GM12878 (cell line): Measurements from ENCODE around the gene ITPKB. TPM values are rescaled to one million over a fixed set of nuclear protein-coding genes. Genes with fewer than 3 reads are reported as not detected.

Source experiments
- ATAC-seq: fragments of 200-7000 bp; cut with Tn5 transposase; 3 replicates; pipeline ENCODE4 v1.9.1; 2020; ENCODE audit warnings: mild to moderate bottlenecking, moderate library complexity
- BruUV-seq: library from RNA; stranded (reverse); fragments of 400-500 nt; replicated peaks from 2 replicates; lab custom pipeline; 2021; lab: Mats Ljungman, UMichigan
- CTCF ChIA-PET: fragments of 300-600 bp; sonication (Branson Sonifier 250); formaldehyde crosslinking; extraction: SDS; loops from one replicate; lab custom pipeline; 2021; ENCODE audit warnings: inconsistent platforms; lab: Yijun Ruan, JAX
- POLR2A ChIA-PET: fragments of 350-600 bp; formaldehyde crosslinking; extraction: SDS; loops from one replicate; lab custom pipeline; 2021; ENCODE audit warnings: inconsistent platforms; lab: Charles Lee
- RAD21 ChIA-PET: fragments of 300-600 bp; sonication (Branson Sonifier 250); formaldehyde crosslinking; loops from one replicate; lab custom pipeline; 2023; ENCODE audit warnings: antibody characterized with exemption; ENCODE audit not compliant: unreplicated experiment; lab: Charles Lee
- SMC1A ChIA-PET: fragments of 300-600 bp; sonication (Branson Sonifier 250); formaldehyde crosslinking; loops from one replicate; lab custom pipeline; 2023; ENCODE audit not compliant: unreplicated experiment, uncharacterized antibody; lab: Charles Lee
- DNase-seq: peaks from one replicate; pipeline ENCODE4 v3.0.0-alpha.2; 2011; ENCODE audit warnings: low read depth, low spot score
- FAIRE-seq: peaks from 3 replicates; lab custom pipeline; 2011; peaks lifted over from hg19 to GRCh38; lab: Jason Lieb, UNC
- H2AFZ ChIP-seq: 2 replicates; pipeline ENCODE4 v1.6.0; 2011; ENCODE audit warnings: low read depth, low read length, control low read depth; ENCODE audit not compliant: control insufficient read depth
- H3K27ac ChIP-seq: 2 replicates; pipeline ENCODE4 v1.5.1; 2011; ENCODE audit warnings: control low read depth; ENCODE audit not compliant: control insufficient read depth, insufficient read depth
- H3K27me3 ChIP-seq, 2 experiments: replicated peaks in 1 of 2; 2 replicates each; pipeline versions ENCODE4 v1.6.0 to v1.6.1; 2011; ENCODE audit warnings: low read length in 1 of 2; ENCODE audit not compliant: control insufficient read depth in 2 of 2, insufficient read depth in 2 of 2
- H3K36me3 ChIP-seq, 2 experiments: 2 replicates each; pipeline ENCODE4 v1.5.1; 2011; ENCODE audit warnings: low read length in 1 of 2; ENCODE audit not compliant: control insufficient read depth in 2 of 2, insufficient read depth in 2 of 2
- H3K4me1 ChIP-seq: 2 replicates; pipeline ENCODE4 v1.6.1; 2011; ENCODE audit warnings: mild to moderate bottlenecking, low read length, moderate library complexity, mixed read lengths; ENCODE audit not compliant: control insufficient read depth, insufficient read depth
- H3K4me2 ChIP-seq: 2 replicates; pipeline ENCODE4 v1.6.0; 2011; ENCODE audit warnings: control low read depth; ENCODE audit not compliant: control insufficient read depth, insufficient read depth
- H3K4me3 ChIP-seq: fragments of 200-600 bp; sonication (generic); 2 replicates; pipeline ENCODE4 v1.5.1; 2016
- H3K79me2 ChIP-seq: 2 replicates; pipeline ENCODE4 v1.6.0; 2011; ENCODE audit warnings: low read length; ENCODE audit not compliant: control insufficient read depth, insufficient read depth
- H3K9ac ChIP-seq: 2 replicates; pipeline ENCODE4 v1.8.0; 2011; ENCODE audit warnings: low read length, control low read depth, mixed read lengths; ENCODE audit not compliant: control insufficient read depth, insufficient read depth
- H3K9me3 ChIP-seq: replicated peaks from 3 replicates; pipeline ENCODE4 v1.5.1; 2011; ENCODE audit warnings: mild to moderate bottlenecking, low read length; ENCODE audit not compliant: control insufficient read depth, insufficient read depth
- H4K20me1 ChIP-seq: 2 replicates; pipeline ENCODE4 v1.6.0; 2011; ENCODE audit not compliant: control insufficient read depth, insufficient read depth
- CBFB ChIP-seq: IDR thresholded peaks from 2 replicates; pipeline ENCODE4 v1.6.1; 2016; ENCODE audit warnings: antibody characterized with exemption, low read depth
- CHD2 ChIP-seq: IDR thresholded peaks from 2 replicates; pipeline ENCODE4 v1.6.1; 2011; ENCODE audit warnings: low read depth, low read length, improper control_type of control experiment, borderline replicate concordance
- CREM ChIP-seq: IDR thresholded peaks from 2 replicates; pipeline ENCODE4 v1.6.1; 2014; ENCODE audit warnings: antibody characterized with exemption, low read depth
- E2F4 ChIP-seq: IDR thresholded peaks from 2 replicates; pipeline ENCODE4 v1.6.1; 2012; ENCODE audit warnings: low read depth, low read length, improper control_type of control experiment
- EED ChIP-seq: sonication (generic); IDR thresholded peaks from 2 replicates; pipeline ENCODE4 v1.6.1; 2016; ENCODE audit warnings: antibody characterized with exemption, low read depth
- ETV6 ChIP-seq, 2 experiments: fragments of 450-650 bp in 1 of 2; IDR thresholded peaks in 1 of 2; conservative IDR thresholded peaks in 1 of 2; 2 replicates each; pipeline ENCODE4 v1.6.1; 2014; ENCODE audit warnings: antibody characterized with exemption in 1 of 2, borderline replicate concordance in 1 of 2, low read depth in 1 of 2, mild to moderate bottlenecking in 1 of 2, moderate library complexity in 1 of 2
- FOXM1 ChIP-seq: IDR thresholded peaks from 2 replicates; pipeline ENCODE4 v1.6.1; 2012; ENCODE audit warnings: low read depth, mild to moderate bottlenecking, inconsistent platforms, low read length, moderate library complexity
- IRF3 ChIP-seq: fragments of 450-650 bp; IDR thresholded peaks from 2 replicates; pipeline ENCODE4 v1.6.1; 2014; ENCODE audit warnings: mild to moderate bottlenecking
- MEF2A ChIP-seq: IDR thresholded peaks from 2 replicates; pipeline ENCODE4 v1.6.1; 2011; ENCODE audit warnings: low read depth, mild to moderate bottlenecking, low read length, moderate library complexity; ENCODE audit not compliant: insufficient read depth
- MTA2 ChIP-seq: fragments of 450-650 bp; IDR thresholded peaks from 2 replicates; pipeline ENCODE4 v1.6.1; 2016; ENCODE audit warnings: low read depth, mild to moderate bottlenecking, moderate library complexity
- MTA3 ChIP-seq: IDR thresholded peaks from 2 replicates; pipeline ENCODE4 v1.6.1; 2012; ENCODE audit warnings: low read length, inconsistent platforms, borderline replicate concordance
- PKNOX1 ChIP-seq: fragments of 450-650 bp; IDR thresholded peaks from 2 replicates; pipeline ENCODE4 v1.6.1; 2016; ENCODE audit warnings: mild to moderate bottlenecking
- POLR2AphosphoS5 ChIP-seq: IDR thresholded peaks from 2 replicates; pipeline ENCODE4 v1.6.1; 2011; ENCODE audit warnings: mild to moderate bottlenecking, low read length, inconsistent platforms
- RUNX3 ChIP-seq: IDR thresholded peaks from 2 replicates; pipeline ENCODE4 v1.6.1; 2012; ENCODE audit warnings: low read length, inconsistent platforms
- TCF12 ChIP-seq: IDR thresholded peaks from 2 replicates; pipeline ENCODE4 v1.6.1; 2011; ENCODE audit warnings: low read depth, mild to moderate bottlenecking, low read length
- WGBS: methylation state at CpG from one replicate; pipeline ENCODE4 v1.1.6; 2016; ENCODE audit warnings: low lambda C conversion rate; ENCODE audit not compliant: insufficient replicate concordance, insufficient coverage; ENCODE audit errors: missing lambda C conversion rate; 5-methylcytosine and 5-hydroxymethylcytosine counted together
- in situ Hi-C: fragments of 300-500 bp; cut with MboI; formaldehyde crosslinking; loops from 9 replicates; pipeline ENCODE4 v1.14.3; 2018; ENCODE audit warnings: mixed read lengths
- intact Hi-C: fragments of 100-400 bp; cut with micrococcal nuclease; formaldehyde crosslinking; loops from one replicate; pipeline ENCODE4 v1.14.2; 2022; ENCODE audit not compliant: unreplicated experiment
- polyA plus RNA-seq, 11 experiments: library from polyadenylated mRNA; depleted of rRNA in 4 of 11; unstranded in 6 of 11; stranded (reverse) in 5 of 11; fragments of >200 nt; fragmentation: Nextera tagmentation in 4 of 11; fragmentation: Illumina TruSeq in 1 of 11; extraction: Ambion mirVana in 4 of 11; extraction: Trizol in 1 of 11; gene quantifications; 1 replicate in 1 of 11; 2 replicates in 10 of 11; pipeline versions ENCODE4 v1.2.1 to v1.2.3, GENCODE V29; 2011 to 2016; ENCODE audit warnings: inconsistent platforms in 2 of 11, missing spikeins in 2 of 11, low read depth in 1 of 11
- total RNA-seq, 4 experiments: library from RNA; depleted of rRNA in 3 of 4; stranded (reverse); fragments of >200 nt in 3 of 4; fragmentation: Illumina TruSeq in 1 of 4; extraction: Trizol in 1 of 4; gene quantifications; 2 replicates each; pipeline versions ENCODE4 v1.2.1 to v1.2.3, GENCODE V29; 2013 to 2021
- TF ChIP-seq, protein P1 (sequence below): fragments of 450-650 bp; IDR thresholded peaks from 2 replicates; pipeline ENCODE4 v1.6.1; 2017; ENCODE audit warnings: low read depth, mild to moderate bottlenecking, moderate library complexity
- TF ChIP-seq, protein P2 (sequence below): IDR thresholded peaks from 2 replicates; pipeline ENCODE4 v1.6.1; 2011; ENCODE audit warnings: mild to moderate bottlenecking, low read depth, low read length, moderate library complexity; ENCODE audit not compliant: insufficient replicate concordance

The ITPKB gene
- total and polyA plus RNA-seq, 10 of the 15 experiments (the other 5 are each of a cell fraction or from before 2014, with no cell fraction given) = 1.3 to 38.7 (median 12.9) TPM

DNA sequence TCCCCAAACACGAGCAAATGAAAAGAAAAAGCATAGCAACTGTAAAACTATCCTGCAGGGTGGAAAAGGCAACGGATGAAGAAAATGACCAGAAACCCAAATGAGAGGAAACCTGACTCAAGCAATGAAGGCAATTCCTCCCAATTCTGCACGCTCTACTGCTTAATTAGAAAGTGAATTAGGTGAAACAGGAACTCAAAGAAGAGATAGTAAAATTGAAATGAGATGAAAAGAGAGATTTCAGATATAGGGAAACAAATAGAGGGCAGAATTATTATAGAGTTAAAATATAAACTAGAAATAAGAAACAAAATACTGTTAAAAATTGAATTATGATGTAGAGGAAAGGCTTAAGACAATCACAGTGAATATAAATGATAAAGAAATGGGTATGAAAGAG lies 27.5 kb upstream of the ITPKB start (continued):
- TF ChIP-seq, protein P1, sequence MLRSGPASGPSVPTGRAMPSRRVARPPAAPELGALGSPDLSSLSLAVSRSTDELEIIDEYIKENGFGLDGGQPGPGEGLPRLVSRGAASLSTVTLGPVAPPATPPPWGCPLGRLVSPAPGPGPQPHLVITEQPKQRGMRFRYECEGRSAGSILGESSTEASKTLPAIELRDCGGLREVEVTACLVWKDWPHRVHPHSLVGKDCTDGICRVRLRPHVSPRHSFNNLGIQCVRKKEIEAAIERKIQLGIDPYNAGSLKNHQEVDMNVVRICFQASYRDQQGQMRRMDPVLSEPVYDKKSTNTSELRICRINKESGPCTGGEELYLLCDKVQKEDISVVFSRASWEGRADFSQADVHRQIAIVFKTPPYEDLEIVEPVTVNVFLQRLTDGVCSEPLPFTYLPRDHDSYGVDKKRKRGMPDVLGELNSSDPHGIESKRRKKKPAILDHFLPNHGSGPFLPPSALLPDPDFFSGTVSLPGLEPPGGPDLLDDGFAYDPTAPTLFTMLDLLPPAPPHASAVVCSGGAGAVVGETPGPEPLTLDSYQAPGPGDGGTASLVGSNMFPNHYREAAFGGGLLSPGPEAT = no peak
- TF ChIP-seq CHD2 (no peak), MTA2 (no peak), CBFB (no peak), E2F4 (no peak)
- TF ChIP-seq, protein P2, sequence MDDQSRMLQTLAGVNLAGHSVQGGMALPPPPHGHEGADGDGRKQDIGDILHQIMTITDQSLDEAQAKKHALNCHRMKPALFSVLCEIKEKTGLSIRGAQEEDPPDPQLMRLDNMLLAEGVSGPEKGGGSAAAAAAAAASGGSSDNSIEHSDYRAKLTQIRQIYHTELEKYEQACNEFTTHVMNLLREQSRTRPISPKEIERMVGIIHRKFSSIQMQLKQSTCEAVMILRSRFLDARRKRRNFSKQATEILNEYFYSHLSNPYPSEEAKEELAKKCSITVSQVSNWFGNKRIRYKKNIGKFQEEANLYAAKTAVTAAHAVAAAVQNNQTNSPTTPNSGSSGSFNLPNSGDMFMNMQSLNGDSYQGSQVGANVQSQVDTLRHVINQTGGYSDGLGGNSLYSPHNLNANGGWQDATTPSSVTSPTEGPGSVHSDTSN = no peak

DNA sequence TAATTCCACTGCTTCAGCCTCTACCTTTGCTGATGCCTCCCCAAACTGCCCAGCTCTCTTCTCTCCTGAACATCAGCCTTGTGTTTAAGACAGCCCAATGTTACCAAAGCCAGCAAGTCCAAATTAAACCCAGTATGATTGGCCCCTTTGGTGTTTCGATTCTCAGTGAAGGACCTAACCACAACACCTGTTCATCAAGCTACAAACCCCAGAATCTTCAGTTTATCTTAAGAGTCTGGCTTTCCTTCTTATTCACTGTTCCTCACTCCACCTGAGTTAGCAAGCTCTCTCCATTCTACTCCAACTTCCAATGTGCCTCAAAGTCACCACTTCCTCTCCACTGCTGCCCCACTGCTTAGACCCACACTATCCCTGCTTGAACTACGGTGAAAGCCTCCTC lies 25.5 kb upstream of the ITPKB start:
- H2AFZ ChIP-seq = peak overlapping the region; percentile 49
- peak; percentile 85 for ATAC-seq
- intact Hi-C loops = no loop called here
- TF ChIP-seq POLR2AphosphoS5 (no peak), IRF3 (no peak), TCF12 (peak; percentile 84), EED (peak; percentile 76), MEF2A (0 out of 2 replicates have a peak, but pooled peaks have one; percentile 34), MTA3 (peak; percentile 19; the same call in 1 of the 2 replicates), RUNX3 (peak; percentile 95), ETV6 (conservative IDR thresholded peaks at IDR 0.05 in 1 of 2, IDR thresholded peaks at IDR 0.05 in 1 of 2; ENCODE audit: borderline replicate concordance in 1 of 2, low read depth in 1 of 2) (peak in 1 of 2 experiments; percentile 24; a peak in 1 of 4 replicates), PKNOX1 (peak; percentile 12; the same call in 1 of the 2 replicates), CREM (0 out of 2 replicates have a peak, but pooled peaks have one; percentile 40), FOXM1 (0 out of 2 replicates have a peak, but pooled peaks have one; percentile 28)

More for the DNA sequence above, 25.5 kb upstream of the ITPKB start:
- H4K20me1 ChIP-seq = no peaks in the 10 kb centered on the region
- FAIRE-seq = peak; percentile 98
- SMC1A ChIA-PET = interaction anchor here (0.9 to 2.4 kb wide), 3 partner anchors 25 to 61 kb away, joined by 4 to 13 read pairs (median 5); partner anchors contain the start of gene ITPKB
- no peaks in the 10 kb centered on the region for H3K36me3 ChIP-seq
- in situ Hi-C loops = no loop called here
- H3K27me3 ChIP-seq = no peaks in the 10 kb centered on the region
- WGBS = 3% methylated on average over 2 of the region's 2 CpGs
- peaks cover 31% of the 10 kb centered on the region for H3K4me1 ChIP-seq
- POLR2A ChIA-PET = no interaction called here
- peaks cover 3% of the 10 kb centered on the region; the same call in 1 of the 3 replicates for H3K9me3 ChIP-seq
- no peaks in the 10 kb centered on the region for H3K79me2 ChIP-seq
- peak overlapping the region; percentile 16 for H3K27ac ChIP-seq
- H3K4me3 ChIP-seq = peak overlapping the region; percentile 35; the same call in 1 of the 2 replicates
- no peak overlapping the region for H3K9ac ChIP-seq
- BruUV-seq = no TSS peak
- no peak for DNase-seq
- peak overlapping the region; percentile 86 for H3K4me2 ChIP-seq
- RAD21 ChIA-PET = interaction anchor here (0.8 to 1.0 kb wide), 2 partner anchors 26 to 62 kb away, joined by 3 read pairs; no protein-coding TSS in a partner anchor
- CTCF ChIA-PET = interaction anchor here (1.1 to 2.0 kb wide), 2 partner anchors 9 to 64 kb away, joined by 3 to 6 read pairs; no protein-coding TSS in a partner anchor
